ENCODE results near the gene BCAP31. TPM values are rescaled to one million over a fixed set of nuclear protein-coding genes. Genes with fewer than 3 reads are reported as not detected.

BCAP31 gene
- total and polyA plus RNA-seq, 7 donors, result 59.3 to 216 (median 70.9) TPM

DNA sequence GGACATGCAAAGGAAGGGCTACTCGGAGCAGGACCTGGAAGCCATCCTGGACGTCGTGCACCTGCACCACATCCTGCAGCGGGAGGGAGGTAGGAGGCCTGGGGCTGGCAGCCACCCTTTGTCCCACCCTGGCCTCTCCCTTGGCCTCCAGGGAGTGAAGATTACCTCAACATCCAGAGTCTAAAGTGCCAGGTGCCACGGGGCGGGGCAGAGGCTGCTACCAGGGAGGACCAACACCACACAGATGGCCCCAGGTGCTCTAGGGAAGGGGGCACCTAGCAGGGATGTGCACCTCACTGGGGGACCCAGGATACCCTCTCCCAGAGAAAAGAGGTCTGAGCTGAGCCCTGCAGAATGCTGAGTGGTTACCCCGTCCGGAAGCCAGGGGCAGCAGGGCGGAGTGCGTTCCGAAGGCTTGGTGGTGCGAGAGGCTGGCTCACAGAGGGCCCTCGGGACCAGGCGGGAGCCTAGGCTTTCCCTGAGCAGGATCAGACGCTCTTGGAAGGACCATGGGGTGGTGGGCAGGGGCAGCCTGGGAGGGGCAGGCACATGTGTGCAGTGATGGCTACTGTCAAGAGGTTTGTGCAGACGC, 16.5 kb upstream of the BCAP31 start:
- TF ChIP-seq POLR2A (IDR thresholded peaks at IDR 0.05) (no peak), EP300 (IDR thresholded peaks at IDR 0.05) (no peak), POLR2AphosphoS5 (IDR thresholded peaks at IDR 0.05) (no peak)
- TF ChIP-seq, protein P1, sequence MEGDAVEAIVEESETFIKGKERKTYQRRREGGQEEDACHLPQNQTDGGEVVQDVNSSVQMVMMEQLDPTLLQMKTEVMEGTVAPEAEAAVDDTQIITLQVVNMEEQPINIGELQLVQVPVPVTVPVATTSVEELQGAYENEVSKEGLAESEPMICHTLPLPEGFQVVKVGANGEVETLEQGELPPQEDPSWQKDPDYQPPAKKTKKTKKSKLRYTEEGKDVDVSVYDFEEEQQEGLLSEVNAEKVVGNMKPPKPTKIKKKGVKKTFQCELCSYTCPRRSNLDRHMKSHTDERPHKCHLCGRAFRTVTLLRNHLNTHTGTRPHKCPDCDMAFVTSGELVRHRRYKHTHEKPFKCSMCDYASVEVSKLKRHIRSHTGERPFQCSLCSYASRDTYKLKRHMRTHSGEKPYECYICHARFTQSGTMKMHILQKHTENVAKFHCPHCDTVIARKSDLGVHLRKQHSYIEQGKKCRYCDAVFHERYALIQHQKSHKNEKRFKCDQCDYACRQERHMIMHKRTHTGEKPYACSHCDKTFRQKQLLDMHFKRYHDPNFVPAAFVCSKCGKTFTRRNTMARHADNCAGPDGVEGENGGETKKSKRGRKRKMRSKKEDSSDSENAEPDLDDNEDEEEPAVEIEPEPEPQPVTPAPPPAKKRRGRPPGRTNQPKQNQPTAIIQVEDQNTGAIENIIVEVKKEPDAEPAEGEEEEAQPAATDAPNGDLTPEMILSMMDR (IDR thresholded peaks at IDR 0.05), result no peak
- WGBS, 2 donors, result 54 to 73% methylated on average over 15 to 16 of the region's 16 CpGs
- peaks cover 0 to 16% (median 15%) of the 10 kb centered on the region in 4 donors for H3K4me1 ChIP-seq
- peaks cover 0 to 23% (median 6%) of the 10 kb centered on the region in 4 donors for H3K36me3 ChIP-seq
- H3K4me3 ChIP-seq, result no peak overlapping the region
- no peak overlapping the region for H3K27ac ChIP-seq
- DNase-seq, result no peak
- no peaks in the 10 kb centered on the region for H3K9me3 ChIP-seq
- intact Hi-C loops (cut with DNase I), result no loop called here
- no peaks in the 10 kb centered on the region for H3K27me3 ChIP-seq

GRCh38 chrX:153739754-153740486, 15.7 kb upstream of the BCAP31 start:
- intact Hi-C loops (cut with DNase I), result no loop called here
- Histone ChIP-seq H3K4me3 (no peak overlapping the region), H3K27me3 (no peaks in the 10 kb centered on the region), H3K4me1 (peaks cover 0 to 16% (median 15%) of the 10 kb centered on the region in 4 donors), H3K36me3 (peaks cover 0 to 23% (median 6%) of the 10 kb centered on the region in 4 donors), H3K27ac (no peak overlapping the region), H3K9me3 (no peaks in the 10 kb centered on the region)
- WGBS, 2 donors, result 77 to 92% methylated on average over 29 of the region's 29 CpGs
- DNase-seq, result no peak
- TF ChIP-seq, protein P1 (IDR thresholded peaks at IDR 0.05), result no peak
- no peak for TF ChIP-seq POLR2AphosphoS5 (IDR thresholded peaks at IDR 0.05)
- no peak for TF ChIP-seq EP300 (IDR thresholded peaks at IDR 0.05)
- TF ChIP-seq POLR2A (IDR thresholded peaks at IDR 0.05), result no peak

DNA sequence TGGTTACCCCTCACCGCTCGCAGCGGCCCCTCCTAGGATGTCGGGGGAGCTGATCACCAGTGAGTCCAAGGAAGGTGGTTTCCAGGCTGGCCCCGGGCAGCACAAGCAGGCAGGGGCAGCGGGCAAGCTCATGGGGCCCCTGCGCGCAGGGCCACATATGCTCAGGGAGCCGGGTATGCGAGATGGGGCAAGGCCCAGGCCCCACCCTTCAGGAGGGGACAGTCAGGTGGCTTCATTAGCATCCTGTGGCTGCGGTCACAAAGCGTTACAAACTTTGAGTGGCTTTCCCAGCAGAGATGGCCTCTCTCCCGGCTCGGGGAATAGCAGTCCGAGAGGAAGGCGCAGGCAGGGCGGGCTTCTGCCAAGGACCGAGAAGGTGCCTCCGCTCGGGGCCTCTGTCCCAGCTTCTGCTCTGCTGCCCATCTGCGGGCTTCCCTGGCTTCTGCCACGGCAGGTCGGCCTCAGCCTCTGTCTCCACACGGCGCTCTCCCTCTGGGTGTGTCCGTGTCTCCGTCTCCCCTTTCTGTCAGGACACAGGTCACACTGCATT, 13.9 kb upstream of the BCAP31 start:
- Histone ChIP-seq H3K36me3 (peaks cover 0 to 23% (median 6%) of the 10 kb centered on the region in 4 donors), H3K9me3 (no peaks in the 10 kb centered on the region), H3K27ac (no peak overlapping the region), H3K27me3 (no peaks in the 10 kb centered on the region), H3K4me3 (no peak overlapping the region), H3K4me1 (peaks cover 0 to 6% (median 5%) of the 10 kb centered on the region in 4 donors)
- intact Hi-C loops (cut with DNase I), result no loop called here
- TF ChIP-seq, protein P1 (IDR thresholded peaks at IDR 0.05), result no peak
- no peak for TF ChIP-seq POLR2A (IDR thresholded peaks at IDR 0.05)
- TF ChIP-seq EP300 (IDR thresholded peaks at IDR 0.05), result no peak
- TF ChIP-seq POLR2AphosphoS5 (IDR thresholded peaks at IDR 0.05), result no peak
- WGBS, 2 donors, result 95 to 96% methylated on average over 27 of the region's 27 CpGs
- DNase-seq, result no peak

- Histone ChIP-seq H3K9me3 (no peaks in the 10 kb centered on the region), H3K4me1 (no peaks in the 10 kb centered on the region), H3K27ac (no peak overlapping the region), H3K27me3 (no peaks in the 10 kb centered on the region), H3K36me3 (peaks cover 0 to 23% (median 6%) of the 10 kb centered on the region in 4 donors), H3K4me3 (no peak overlapping the region)
- no peak for TF ChIP-seq EP300 (IDR thresholded peaks at IDR 0.05)
- TF ChIP-seq POLR2A (IDR thresholded peaks at IDR 0.05), result no peak
- no peak for TF ChIP-seq POLR2AphosphoS5 (IDR thresholded peaks at IDR 0.05)
- TF ChIP-seq, protein P1 (IDR thresholded peaks at IDR 0.05), result no peak
- intact Hi-C loops (cut with DNase I), result no loop called here
- WGBS, 2 donors, result 67 to 88% methylated on average over 15 of the region's 15 CpGs
- DNase-seq, result no peak
These were observed 12.8 kb upstream of the BCAP31 start for GRCh38 chrX:153736871-153737441.

Measured in sigmoid colon (tissue), 7 donors.